ENCODE results near the gene UBAC2.

DNA sequence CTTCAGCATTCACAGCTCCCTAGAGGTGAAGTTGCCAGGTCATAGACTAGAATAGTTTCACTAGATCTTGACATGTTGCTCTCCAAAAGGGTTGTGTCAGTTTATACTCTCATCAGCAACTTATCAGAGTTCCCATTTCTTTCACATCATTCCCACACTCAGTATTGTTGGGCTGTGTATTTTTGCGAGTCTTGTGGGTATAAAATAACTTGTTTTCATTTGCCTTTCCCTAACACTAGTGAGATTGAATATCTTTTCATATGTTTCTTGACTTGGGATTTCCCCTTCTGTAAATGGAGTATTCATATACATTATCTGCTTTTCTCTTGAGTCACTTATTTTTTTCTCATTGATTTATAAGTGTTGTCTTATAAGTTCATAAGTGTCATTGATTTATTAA is 161.7 kb downstream of the UBAC2 start:
- TF ChIP-seq, protein P1, sequence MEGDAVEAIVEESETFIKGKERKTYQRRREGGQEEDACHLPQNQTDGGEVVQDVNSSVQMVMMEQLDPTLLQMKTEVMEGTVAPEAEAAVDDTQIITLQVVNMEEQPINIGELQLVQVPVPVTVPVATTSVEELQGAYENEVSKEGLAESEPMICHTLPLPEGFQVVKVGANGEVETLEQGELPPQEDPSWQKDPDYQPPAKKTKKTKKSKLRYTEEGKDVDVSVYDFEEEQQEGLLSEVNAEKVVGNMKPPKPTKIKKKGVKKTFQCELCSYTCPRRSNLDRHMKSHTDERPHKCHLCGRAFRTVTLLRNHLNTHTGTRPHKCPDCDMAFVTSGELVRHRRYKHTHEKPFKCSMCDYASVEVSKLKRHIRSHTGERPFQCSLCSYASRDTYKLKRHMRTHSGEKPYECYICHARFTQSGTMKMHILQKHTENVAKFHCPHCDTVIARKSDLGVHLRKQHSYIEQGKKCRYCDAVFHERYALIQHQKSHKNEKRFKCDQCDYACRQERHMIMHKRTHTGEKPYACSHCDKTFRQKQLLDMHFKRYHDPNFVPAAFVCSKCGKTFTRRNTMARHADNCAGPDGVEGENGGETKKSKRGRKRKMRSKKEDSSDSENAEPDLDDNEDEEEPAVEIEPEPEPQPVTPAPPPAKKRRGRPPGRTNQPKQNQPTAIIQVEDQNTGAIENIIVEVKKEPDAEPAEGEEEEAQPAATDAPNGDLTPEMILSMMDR (IDR thresholded peaks at IDR 0.05), result no peak
- no peak for TF ChIP-seq POLR2A (IDR thresholded peaks at IDR 0.05)
